ENCODE results near the gene CTTNBP2. TPM values are rescaled to one million over a fixed set of nuclear protein-coding genes. Genes with fewer than 3 reads are reported as not detected.

Gene CTTNBP2
- total RNA-seq, 4 donors from 2014 or later = 6.8 to 15.4 (median 10.3) TPM

DNA sequence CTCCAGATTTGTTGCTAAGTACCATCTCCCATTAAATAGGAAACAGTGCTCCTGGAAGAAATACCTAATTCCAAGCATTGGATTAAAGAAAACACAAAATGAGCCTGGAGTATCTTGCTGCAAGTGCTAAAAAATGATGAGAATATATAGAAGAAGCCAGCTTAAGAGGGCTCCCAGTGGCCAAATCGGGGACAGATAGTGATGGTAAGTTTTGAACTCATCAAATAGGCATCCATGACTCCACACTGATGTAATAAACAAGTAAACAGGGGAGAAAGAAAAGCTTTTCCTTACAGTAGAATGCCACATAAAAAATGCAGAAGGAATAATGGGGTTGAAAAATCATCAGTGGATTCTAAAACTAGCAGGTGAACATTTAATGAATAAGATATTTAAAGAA is 72.4 kb downstream of the CTTNBP2 start:
- TF ChIP-seq, protein P1, sequence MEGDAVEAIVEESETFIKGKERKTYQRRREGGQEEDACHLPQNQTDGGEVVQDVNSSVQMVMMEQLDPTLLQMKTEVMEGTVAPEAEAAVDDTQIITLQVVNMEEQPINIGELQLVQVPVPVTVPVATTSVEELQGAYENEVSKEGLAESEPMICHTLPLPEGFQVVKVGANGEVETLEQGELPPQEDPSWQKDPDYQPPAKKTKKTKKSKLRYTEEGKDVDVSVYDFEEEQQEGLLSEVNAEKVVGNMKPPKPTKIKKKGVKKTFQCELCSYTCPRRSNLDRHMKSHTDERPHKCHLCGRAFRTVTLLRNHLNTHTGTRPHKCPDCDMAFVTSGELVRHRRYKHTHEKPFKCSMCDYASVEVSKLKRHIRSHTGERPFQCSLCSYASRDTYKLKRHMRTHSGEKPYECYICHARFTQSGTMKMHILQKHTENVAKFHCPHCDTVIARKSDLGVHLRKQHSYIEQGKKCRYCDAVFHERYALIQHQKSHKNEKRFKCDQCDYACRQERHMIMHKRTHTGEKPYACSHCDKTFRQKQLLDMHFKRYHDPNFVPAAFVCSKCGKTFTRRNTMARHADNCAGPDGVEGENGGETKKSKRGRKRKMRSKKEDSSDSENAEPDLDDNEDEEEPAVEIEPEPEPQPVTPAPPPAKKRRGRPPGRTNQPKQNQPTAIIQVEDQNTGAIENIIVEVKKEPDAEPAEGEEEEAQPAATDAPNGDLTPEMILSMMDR (IDR thresholded peaks at IDR 0.05; ENCODE audit: low read depth) = no peak

DNA sequence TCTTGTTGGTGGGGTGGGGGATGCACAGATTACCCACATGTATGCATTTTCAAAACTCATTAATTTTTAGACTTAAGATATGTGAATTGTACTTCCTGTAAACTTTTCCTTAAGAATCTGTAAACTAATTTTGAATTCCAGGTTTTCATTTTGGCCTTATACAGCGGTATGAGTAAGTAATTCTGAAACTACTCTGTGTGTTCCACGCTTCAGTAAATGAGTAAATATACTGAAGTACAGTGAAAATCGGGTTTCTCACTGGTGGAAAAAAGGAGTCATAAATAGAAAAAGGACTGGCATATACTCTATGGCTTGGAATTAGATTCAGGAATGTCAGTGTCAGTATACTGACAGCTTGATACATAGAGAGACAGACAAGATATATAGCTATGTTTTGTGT is 72.8 kb downstream of the CTTNBP2 start:
- TF ChIP-seq, protein P1 (IDR thresholded peaks at IDR 0.05; ENCODE audit: low read depth) = no peak

DNA sequence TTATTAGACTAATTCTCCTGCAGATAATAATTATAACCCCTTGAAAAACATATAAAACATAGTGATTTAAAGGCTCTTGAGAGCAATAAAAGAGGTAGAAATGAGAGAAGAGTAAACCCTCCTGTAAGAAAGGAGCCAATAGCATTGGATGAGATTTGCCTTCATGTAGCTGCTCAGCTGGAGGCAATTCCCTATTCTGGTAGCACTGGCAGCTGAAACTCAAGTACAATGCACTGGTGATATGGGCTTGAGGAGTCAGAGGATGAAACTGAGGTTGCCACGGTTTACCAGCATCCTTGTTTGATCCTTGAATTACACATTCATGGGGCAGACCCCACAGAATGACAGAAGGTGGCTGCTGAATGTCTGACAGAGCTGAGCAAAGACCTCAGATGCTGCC is 76.4 kb downstream of the CTTNBP2 start:
- TF ChIP-seq, protein P1 (IDR thresholded peaks at IDR 0.05; ENCODE audit: low read depth) = no peak

DNA sequence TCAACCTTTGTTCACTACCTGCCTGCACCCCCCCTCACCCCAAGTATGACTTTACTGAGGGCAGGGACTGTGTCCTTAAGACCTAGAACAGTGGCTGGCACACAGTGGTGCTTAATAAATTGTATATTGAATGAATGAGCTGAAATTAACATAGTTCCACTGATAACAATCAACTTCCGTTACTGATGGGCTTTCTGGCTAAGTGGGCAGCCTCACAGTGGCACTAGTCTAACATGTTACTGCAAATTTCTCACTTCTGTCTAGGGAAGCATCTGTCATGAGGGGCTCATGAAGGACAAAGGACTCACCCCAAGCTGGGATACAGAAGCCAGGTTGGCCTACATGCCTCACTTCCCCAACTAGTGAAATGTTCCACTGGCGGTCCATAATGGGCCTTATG is 79.3 kb downstream of the CTTNBP2 start:
- TF ChIP-seq, protein P1 (IDR thresholded peaks at IDR 0.05; ENCODE audit: low read depth) = no peak

DNA sequence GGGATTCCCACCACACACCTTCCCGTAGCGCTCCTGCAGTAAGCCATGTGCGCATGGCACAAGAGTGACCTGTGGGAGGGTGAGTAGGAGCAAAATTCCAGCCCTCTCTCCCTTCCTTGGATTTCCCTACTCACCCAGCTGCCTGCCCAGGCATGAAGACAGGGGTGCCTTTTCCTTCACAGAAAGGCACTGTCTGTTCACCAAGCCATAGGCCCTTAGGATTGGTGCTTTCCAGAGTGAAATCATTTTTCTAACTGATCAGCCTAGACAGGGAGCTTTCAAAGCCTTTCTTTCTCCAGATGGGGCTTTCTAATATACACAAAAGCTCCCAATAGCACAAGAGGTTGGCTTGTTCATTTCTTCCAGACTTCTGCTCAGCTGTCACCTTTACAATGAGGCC is 79.7 kb downstream of the CTTNBP2 start:
- TF ChIP-seq, protein P1 (IDR thresholded peaks at IDR 0.05; ENCODE audit: low read depth) = no peak

DNA sequence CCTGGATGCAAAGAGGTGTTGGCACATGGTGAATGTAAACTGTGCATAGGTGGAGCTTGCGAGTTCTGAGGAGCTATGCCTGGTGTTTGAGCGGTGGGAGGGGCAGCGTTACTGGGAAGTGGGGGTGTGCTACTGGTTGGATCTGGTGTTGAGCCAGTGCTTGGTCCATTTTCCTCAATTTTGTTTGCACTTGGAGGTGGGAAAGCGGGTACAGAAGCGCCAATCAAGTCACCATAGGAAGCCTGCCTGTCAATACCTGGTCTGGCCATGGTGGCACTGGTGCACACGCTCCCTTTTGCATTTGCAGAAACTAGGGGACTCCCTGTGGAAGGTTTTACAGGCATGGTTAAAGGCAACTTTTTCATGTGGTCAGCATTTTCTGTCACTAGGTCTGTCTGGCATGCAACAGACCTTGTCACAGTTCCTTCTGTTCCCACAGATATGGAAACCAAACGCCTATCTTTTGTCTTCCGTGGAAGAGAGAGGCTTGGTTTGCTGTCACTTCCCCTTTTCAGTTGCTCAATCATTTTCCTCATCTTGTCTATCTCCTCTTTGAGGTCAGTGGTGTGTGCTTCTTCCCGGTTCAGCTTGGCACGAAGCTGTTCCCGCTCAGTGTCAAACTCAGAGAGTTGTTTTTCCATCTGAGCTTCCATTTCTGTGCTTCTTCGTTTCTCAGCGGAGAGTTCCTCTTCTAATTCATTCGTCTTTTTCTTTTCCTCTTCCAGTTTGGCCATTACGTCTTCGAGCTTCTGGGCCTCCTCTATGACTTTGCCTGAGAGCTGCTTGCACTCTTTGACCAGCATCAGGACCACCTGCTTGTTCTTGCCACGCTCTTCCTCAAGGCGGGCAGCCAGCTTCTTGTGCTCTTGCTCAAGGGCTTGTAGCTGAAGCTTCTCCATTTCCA is 81.1 kb downstream of the CTTNBP2 start:
- TF ChIP-seq, protein P1 (IDR thresholded peaks at IDR 0.05; ENCODE audit: low read depth) = no peak

DNA sequence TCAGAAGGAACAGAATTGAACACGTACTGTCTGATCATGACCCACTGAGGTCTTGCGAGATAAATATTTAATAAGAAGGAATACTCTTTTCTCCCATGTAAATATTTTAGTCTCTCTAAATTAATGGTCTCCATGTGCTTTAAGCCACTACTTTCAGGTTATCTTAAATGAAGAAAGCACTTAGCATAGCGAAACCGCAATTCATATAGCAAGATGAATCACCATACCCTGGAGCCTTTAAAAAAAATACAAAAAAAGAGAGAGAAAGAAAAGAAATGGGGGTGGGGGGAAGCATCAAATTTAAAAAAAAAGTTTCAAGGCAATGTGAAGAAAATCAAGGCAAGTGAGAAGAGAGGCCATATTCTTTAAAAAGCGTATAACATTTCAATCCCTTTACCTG is 82.5 kb downstream of the CTTNBP2 start:
- TF ChIP-seq, protein P1 (IDR thresholded peaks at IDR 0.05; ENCODE audit: low read depth) = no peak
